ENCODE data around the gene STKLD1. TPM values are rescaled to one million over a fixed set of nuclear protein-coding genes. Genes with fewer than 3 reads are reported as not detected.
A peak's percentile ranks its signal among the peaks of the same experiment; 100 is the strongest.

Gene STKLD1
- total RNA-seq, 1 experiment from 2014 or later = 4.1 TPM

GRCh38 chr9:133367221-133367620, 8.9 kb upstream of the STKLD1 start:
- BruUV-seq (replicated peaks) = no TSS peak
- no peaks in the 10 kb centered on the region for H3K9me2 ChIP-seq (replicated peaks; ENCODE audit: low read length)
- H4K20me1 ChIP-seq (ENCODE audit: low read length) = peaks cover 29% of the 10 kb centered on the region; the same call in 1 of the 2 replicates
- no peaks in the 10 kb centered on the region for H3K27me3 ChIP-seq (ENCODE audit: low read length)
- H3K4me1 ChIP-seq (ENCODE audit: insufficient read depth, low read length) = peaks cover 8% of the 10 kb centered on the region; the same call in 1 of the 2 replicates
- no peaks in the 10 kb centered on the region for H3F3A ChIP-seq (ENCODE audit: low read length, unreplicated experiment)
- ATAC-seq = no peak
- no peaks in the 10 kb centered on the region for H3K9me3 ChIP-seq (ENCODE audit: low read length)
- peaks cover 16% of the 10 kb centered on the region; the same call in 1 of the 2 replicates for H3K36me3 ChIP-seq (ENCODE audit: low read depth, low read length)
- CTCF ChIA-PET = no interaction called here
- H3K9ac ChIP-seq (ENCODE audit: low read length) = no peak overlapping the region
- no peak overlapping the region for H3K4me3 ChIP-seq (ENCODE audit: low read length)
- no peak for DNase-seq
- no peak overlapping the region for H3K27ac ChIP-seq (ENCODE audit: low read length)
- H3K79me2 ChIP-seq (ENCODE audit: low read length) = peaks cover 55% of the 10 kb centered on the region
- no peak overlapping the region for H2AFZ ChIP-seq (ENCODE audit: low read length)
- intact Hi-C loops (cut with micrococcal nuclease) = no loop called here
- H3K4me2 ChIP-seq (ENCODE audit: low read length) = no peak overlapping the region
- no peak for TF ChIP-seq EZH2phosphoT487 (IDR thresholded peaks at IDR 0.05; ENCODE audit: borderline replicate concordance, low read length)
- no peak for TF ChIP-seq EZH2 (IDR thresholded peaks at IDR 0.05; ENCODE audit: low read length, unreplicated experiment)
- POLR2A ChIA-PET (ENCODE audit: unreplicated experiment) = no interaction called here

- Histone ChIP-seq H2AFZ (ENCODE audit: low read length) (no peak overlapping the region), H3K9me2 (replicated peaks; ENCODE audit: low read length) (no peaks in the 10 kb centered on the region), H3K9ac (ENCODE audit: low read length) (no peak overlapping the region), H3K4me1 (ENCODE audit: insufficient read depth, low read length) (peaks cover 8% of the 10 kb centered on the region; the same call in 1 of the 2 replicates), H3K27me3 (ENCODE audit: low read length) (no peaks in the 10 kb centered on the region), H3F3A (ENCODE audit: low read length, unreplicated experiment) (no peaks in the 10 kb centered on the region), H3K4me2 (ENCODE audit: low read length) (no peak overlapping the region), H3K79me2 (ENCODE audit: low read length) (peaks cover 61% of the 10 kb centered on the region), H4K20me1 (ENCODE audit: low read length) (peaks cover 31% of the 10 kb centered on the region; the same call in 1 of the 2 replicates), H3K4me3 (ENCODE audit: low read length) (no peak overlapping the region), H3K27ac (ENCODE audit: low read length) (no peak overlapping the region), H3K36me3 (ENCODE audit: low read depth, low read length) (peaks cover 16% of the 10 kb centered on the region; the same call in 1 of the 2 replicates), H3K9me3 (ENCODE audit: low read length) (no peaks in the 10 kb centered on the region)
- no peak for TF ChIP-seq EZH2 (IDR thresholded peaks at IDR 0.05; ENCODE audit: low read length, unreplicated experiment)
- ChIA-PET POLR2A (ENCODE audit: unreplicated experiment) (interaction anchor here (1.5 kb wide), 1 partner anchor 16 kb away, joined by 4 read pairs; no protein-coding TSS in a partner anchor), CTCF (no interaction called here)
- BruUV-seq (replicated peaks) = no TSS peak
- intact Hi-C loops (cut with micrococcal nuclease) = no loop called here
- no peak for ATAC-seq
- no peak for DNase-seq
These were observed 8.4 kb upstream of the STKLD1 start for GRCh38 chr9:133367778-133368177.

GRCh38 chr9:133368249-133368881, 7.8 kb upstream of the STKLD1 start:
- intact Hi-C loops (cut with micrococcal nuclease) = no loop called here
- Histone ChIP-seq H3K36me3 (ENCODE audit: low read depth, low read length) (peaks cover 11% of the 10 kb centered on the region; the same call in 1 of the 2 replicates), H3K4me3 (ENCODE audit: low read length) (no peak overlapping the region), H4K20me1 (ENCODE audit: low read length) (peaks cover 34% of the 10 kb centered on the region; the same call in 1 of the 2 replicates), H2AFZ (ENCODE audit: low read length) (no peak overlapping the region), H3K9ac (ENCODE audit: low read length) (no peak overlapping the region), H3K4me2 (ENCODE audit: low read length) (no peak overlapping the region), H3F3A (ENCODE audit: low read length, unreplicated experiment) (no peaks in the 10 kb centered on the region), H3K9me3 (ENCODE audit: low read length) (no peaks in the 10 kb centered on the region), H3K4me1 (ENCODE audit: insufficient read depth, low read length) (peaks cover 8% of the 10 kb centered on the region; the same call in 1 of the 2 replicates), H3K27ac (ENCODE audit: low read length) (no peak overlapping the region), H3K27me3 (ENCODE audit: low read length) (no peaks in the 10 kb centered on the region), H3K79me2 (ENCODE audit: low read length) (peaks cover 67% of the 10 kb centered on the region), H3K9me2 (replicated peaks; ENCODE audit: low read length) (no peaks in the 10 kb centered on the region)
- TF ChIP-seq EZH2 (IDR thresholded peaks at IDR 0.05; ENCODE audit: low read length, unreplicated experiment) (no peak), CTCF (conservative IDR thresholded peaks at IDR 0.05; ENCODE audit: low read depth, low read length) (no peak), EZH2phosphoT487 (IDR thresholded peaks at IDR 0.05; ENCODE audit: borderline replicate concordance, low read length) (no peak)
- BruUV-seq (replicated peaks) = no TSS peak
- DNase-seq = no peak
- ChIA-PET POLR2A (ENCODE audit: unreplicated experiment) (interaction anchor here (1.5 kb wide), 1 partner anchor 17 kb away, joined by 4 read pairs; no protein-coding TSS in a partner anchor), CTCF (no interaction called here)
- ATAC-seq = peak; percentile 45
